ENCODE measurements around the gene PACS2.

PACS2 gene

GRCh38 chr14:105337966-105338741, 23.6 kb downstream of the PACS2 start:
- no peak for DNase-seq (ENCODE audit: low read depth)
- TF ChIP-seq MYC (IDR thresholded peaks at IDR 0.05; ENCODE audit: low read depth, low read length) (no peak), POLR2A (IDR thresholded peaks at IDR 0.05; ENCODE audit: extremely low read depth, insufficient read length) (no peak)
- TF ChIP-seq, protein P1, sequence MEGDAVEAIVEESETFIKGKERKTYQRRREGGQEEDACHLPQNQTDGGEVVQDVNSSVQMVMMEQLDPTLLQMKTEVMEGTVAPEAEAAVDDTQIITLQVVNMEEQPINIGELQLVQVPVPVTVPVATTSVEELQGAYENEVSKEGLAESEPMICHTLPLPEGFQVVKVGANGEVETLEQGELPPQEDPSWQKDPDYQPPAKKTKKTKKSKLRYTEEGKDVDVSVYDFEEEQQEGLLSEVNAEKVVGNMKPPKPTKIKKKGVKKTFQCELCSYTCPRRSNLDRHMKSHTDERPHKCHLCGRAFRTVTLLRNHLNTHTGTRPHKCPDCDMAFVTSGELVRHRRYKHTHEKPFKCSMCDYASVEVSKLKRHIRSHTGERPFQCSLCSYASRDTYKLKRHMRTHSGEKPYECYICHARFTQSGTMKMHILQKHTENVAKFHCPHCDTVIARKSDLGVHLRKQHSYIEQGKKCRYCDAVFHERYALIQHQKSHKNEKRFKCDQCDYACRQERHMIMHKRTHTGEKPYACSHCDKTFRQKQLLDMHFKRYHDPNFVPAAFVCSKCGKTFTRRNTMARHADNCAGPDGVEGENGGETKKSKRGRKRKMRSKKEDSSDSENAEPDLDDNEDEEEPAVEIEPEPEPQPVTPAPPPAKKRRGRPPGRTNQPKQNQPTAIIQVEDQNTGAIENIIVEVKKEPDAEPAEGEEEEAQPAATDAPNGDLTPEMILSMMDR (IDR thresholded peaks at IDR 0.05; ENCODE audit: low read depth, low read length), result no peak
- TF ChIP-seq, protein P2, sequence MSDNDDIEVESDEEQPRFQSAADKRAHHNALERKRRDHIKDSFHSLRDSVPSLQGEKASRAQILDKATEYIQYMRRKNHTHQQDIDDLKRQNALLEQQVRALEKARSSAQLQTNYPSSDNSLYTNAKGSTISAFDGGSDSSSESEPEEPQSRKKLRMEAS (IDR thresholded peaks at IDR 0.05; ENCODE audit: low read depth, low read length), result no peak
- no peak overlapping the region for H3K4me3 ChIP-seq (ENCODE audit: low read depth, low read length)

- TF ChIP-seq MYC (IDR thresholded peaks at IDR 0.05; ENCODE audit: low read depth, low read length) (no peak), POLR2A (IDR thresholded peaks at IDR 0.05; ENCODE audit: extremely low read depth, insufficient read length) (no peak)
- TF ChIP-seq, protein P1 (IDR thresholded peaks at IDR 0.05; ENCODE audit: low read depth, low read length), result no peak
- TF ChIP-seq, protein P2 (IDR thresholded peaks at IDR 0.05; ENCODE audit: low read depth, low read length), result no peak
- H3K4me3 ChIP-seq (ENCODE audit: low read depth, low read length), result no peak overlapping the region
- DNase-seq (ENCODE audit: low read depth), result no peak
Measured at GRCh38 chr14:105340821-105341733, 26.5 kb downstream of the PACS2 start.

- no peak for TF ChIP-seq POLR2A (IDR thresholded peaks at IDR 0.05; ENCODE audit: extremely low read depth, insufficient read length)
- H3K4me3 ChIP-seq (ENCODE audit: low read depth, low read length), result no peak overlapping the region
- DNase-seq (ENCODE audit: low read depth), result no peak
Measured at GRCh38 chr14:105343194-105343593, 28.6 kb downstream of the PACS2 start.

DNA sequence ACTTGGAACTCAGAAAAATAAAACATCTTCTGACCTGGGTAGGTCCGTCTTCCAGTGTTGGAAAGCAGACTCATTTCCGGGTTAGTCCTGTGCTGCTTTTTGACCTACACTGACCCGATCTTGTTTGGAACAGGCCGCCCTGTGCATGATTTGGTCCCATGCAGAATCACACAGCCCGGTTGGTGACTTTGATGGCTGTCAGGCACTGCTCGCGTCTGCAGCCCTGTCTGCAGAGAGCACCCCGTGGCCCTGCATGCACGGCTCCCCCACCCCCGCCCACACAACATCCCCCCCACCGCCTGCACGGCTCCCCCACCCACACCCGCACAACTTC, 31.6 kb downstream of the PACS2 start:
- H3K4me3 ChIP-seq (ENCODE audit: low read depth, low read length), result no peak overlapping the region
- no peak for DNase-seq (ENCODE audit: low read depth)
- TF ChIP-seq, protein P1 (IDR thresholded peaks at IDR 0.05; ENCODE audit: low read depth, low read length), result no peak
- TF ChIP-seq POLR2A (IDR thresholded peaks at IDR 0.05; ENCODE audit: extremely low read depth, insufficient read length) (no peak), MYC (IDR thresholded peaks at IDR 0.05; ENCODE audit: low read depth, low read length) (no peak)

GRCh38 chr14:105346876-105347586, 32.5 kb downstream of the PACS2 start:
- TF ChIP-seq, protein P2 (IDR thresholded peaks at IDR 0.05; ENCODE audit: low read depth, low read length), result no peak
- TF ChIP-seq POLR2A (IDR thresholded peaks at IDR 0.05; ENCODE audit: extremely low read depth, insufficient read length), result no peak
- TF ChIP-seq MYC (IDR thresholded peaks at IDR 0.05; ENCODE audit: low read depth, low read length), result no peak
- TF ChIP-seq, protein P1 (IDR thresholded peaks at IDR 0.05; ENCODE audit: low read depth, low read length), result no peak
- DNase-seq (ENCODE audit: low read depth), result no peak
- H3K4me3 ChIP-seq (ENCODE audit: low read depth, low read length), result no peak overlapping the region

- TF ChIP-seq, protein P1 (IDR thresholded peaks at IDR 0.05; ENCODE audit: low read depth, low read length), result no peak
- TF ChIP-seq, protein P2 (IDR thresholded peaks at IDR 0.05; ENCODE audit: low read depth, low read length), result no peak
- no peak for TF ChIP-seq MYC (IDR thresholded peaks at IDR 0.05; ENCODE audit: low read depth, low read length)
- no peak for DNase-seq (ENCODE audit: low read depth)
Measured at GRCh38 chr14:105347587-105347968, 33.0 kb downstream of the PACS2 start.

More at GRCh38 chr14:105347587-105347968, 33.0 kb downstream of the PACS2 start:
- no peak overlapping the region for H3K4me3 ChIP-seq (ENCODE audit: low read depth, low read length)
